ENCODE results near the gene TSPAN14.

Gene TSPAN14

DNA sequence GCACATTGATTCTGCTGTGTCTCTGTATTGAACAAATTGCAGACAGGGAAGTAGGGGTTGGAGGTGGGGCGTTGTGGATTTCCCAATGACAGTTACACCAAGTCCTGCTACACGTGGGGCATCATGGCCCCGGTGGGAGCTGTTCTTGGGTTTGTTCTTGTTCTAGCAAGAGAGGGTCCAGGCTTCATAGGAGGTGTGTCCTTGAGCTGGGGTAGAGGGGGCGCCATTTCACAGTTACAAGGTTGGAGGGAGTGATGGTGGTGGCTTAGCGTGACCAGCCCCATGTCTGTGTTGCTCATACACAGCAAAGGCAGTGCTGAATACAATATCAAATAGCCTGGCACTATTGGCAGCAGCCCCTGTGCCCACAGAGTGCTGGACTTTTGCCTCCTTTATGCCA, 99.3 kb downstream of the TSPAN14 start:
- no peak for DNase-seq

GRCh38 chr10:80554050-80554449, 99.9 kb downstream of the TSPAN14 start:
- DNase-seq = no peak

GRCh38 chr10:80555415-80555814, 101.3 kb downstream of the TSPAN14 start:
- DNase-seq = no peak

GRCh38 chr10:80561950-80562349, 107.8 kb downstream of the TSPAN14 start:
- DNase-seq = no peak

DNA sequence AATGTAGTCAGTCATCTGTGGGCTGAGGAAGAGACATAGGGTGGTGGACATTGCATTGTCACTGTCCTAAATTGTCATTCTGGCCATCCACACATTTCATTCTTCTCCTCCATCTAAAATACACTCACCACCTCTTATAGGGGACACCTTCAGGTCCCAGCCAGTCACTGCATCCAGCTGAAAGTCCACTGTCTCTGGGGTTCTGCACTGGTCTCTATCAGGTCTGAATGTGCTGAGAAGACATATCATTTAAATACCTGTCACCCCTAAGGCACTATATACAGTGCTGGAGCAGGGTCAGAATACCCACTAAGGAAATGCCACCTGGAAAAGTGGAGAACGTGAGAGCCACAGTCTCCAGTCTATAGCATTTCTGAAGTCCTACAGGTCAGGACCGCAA, 113.2 kb downstream of the TSPAN14 start:
- no peak for DNase-seq

GRCh38 chr10:80569131-80569895, 115.2 kb downstream of the TSPAN14 start:
- no peak for DNase-seq

DNA sequence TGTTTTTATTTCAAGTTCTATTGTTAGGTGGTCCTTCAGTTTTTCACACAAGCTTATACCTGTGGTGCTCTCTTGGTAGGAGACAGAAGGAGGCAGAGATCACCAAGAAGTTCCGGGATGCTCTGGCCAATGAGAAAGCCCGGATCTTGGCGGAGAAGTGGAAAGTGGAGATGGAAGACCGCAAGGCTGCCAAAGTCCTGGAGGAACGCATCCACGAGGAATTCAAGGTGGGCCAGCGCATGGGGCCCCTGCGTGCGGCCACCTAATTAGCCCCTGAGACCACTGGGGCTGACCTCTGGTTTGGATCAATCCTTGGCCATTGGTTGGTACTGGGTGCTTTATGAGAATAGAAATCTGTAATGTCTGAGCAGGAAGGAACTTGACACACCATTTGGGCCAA, 117.2 kb downstream of the TSPAN14 start:
- no peak for DNase-seq

- DNase-seq = no peak
These were observed 125.2 kb downstream of the TSPAN14 start for GRCh38 chr10:80579181-80579763.

DNA sequence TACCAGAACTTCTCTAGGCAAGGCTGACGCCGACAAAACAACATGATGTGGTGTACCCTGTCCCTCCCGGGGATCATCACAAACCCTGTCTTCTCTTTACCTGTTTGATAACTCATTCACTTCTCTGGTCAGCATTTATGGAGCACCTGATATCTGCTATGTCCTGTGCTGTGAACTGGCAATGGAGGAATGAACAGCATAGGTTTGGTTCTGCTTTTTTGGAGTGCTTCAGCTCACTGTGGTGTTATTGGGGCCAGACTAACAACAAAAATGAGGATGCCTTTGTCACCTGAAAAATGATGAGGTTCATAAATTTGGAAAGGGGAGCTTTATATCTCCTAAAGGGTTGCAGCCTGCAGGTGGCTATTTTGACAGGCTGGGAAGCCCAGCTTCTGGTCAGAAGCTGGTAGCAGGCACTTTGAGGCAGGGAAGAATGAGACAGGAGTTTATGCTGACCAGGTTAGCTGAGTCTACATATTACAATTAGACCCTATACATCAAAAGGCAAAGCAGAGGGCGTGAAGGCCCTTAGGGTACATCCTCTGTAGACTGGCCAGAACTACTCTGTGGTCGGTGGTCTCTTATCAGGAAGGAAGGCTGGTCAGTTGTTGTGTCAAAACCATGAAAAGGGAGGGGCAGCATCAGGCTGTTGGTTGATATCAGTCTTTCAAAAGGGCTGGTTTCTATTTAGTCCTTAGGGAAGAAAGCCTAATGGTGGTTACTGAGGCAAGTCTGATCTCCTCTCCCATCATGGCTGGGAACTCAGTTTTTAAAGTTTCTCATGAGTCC, 125.9 kb downstream of the TSPAN14 start:
- DNase-seq = no peak

- DNase-seq = no peak
These were observed 126.7 kb downstream of the TSPAN14 start for GRCh38 chr10:80580638-80581468.

DNA sequence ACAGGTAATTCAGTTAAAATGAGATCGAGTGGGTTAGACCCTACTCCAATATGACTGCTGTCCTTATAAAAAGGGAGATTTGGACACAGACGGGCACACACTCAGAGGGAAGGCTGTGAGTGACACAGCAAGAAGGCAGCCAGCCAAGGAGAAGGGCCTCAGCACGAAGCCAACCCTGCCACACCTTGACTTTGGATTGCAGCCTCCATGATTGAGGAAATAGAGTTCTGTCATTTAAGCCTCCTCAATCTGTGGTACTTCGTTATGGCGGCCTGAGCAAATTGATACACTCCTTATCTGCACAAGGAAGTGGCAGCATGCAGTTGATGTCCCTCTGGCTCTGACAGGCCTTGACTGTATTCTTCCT, 127.3 kb downstream of the TSPAN14 start:
- no peak for DNase-seq

DNA sequence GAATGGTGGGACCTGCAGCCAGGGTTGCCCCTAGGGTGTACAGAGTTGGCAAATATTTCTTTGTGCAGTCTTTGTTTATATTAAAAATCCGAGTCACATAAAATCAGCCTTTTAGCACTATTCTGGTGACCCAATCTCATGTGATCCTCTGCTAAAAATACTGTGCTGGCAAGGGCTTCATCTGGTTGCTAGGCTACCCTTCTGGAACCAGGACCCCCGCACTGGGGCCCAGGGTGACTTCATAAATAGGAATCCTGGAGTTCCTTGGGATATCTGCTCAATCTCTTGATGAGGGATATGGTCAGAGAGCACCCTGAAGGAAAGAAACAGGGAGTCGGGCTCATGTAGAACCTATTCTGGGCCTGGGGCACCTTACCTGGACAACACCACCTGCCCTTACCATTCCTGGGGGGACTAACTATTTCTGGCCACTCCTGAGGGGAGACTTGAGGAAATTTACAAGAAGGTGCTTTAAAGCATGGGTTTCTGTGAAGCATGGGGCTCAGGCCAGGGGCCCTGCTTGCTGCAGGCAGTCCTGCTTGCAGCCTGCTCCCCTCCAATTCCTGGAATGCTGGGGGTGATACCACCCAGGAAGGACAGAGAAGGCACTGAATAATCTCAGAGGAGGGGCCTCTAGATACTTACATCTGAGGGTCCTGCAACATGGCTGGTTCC, 128.3 kb downstream of the TSPAN14 start:
- DNase-seq = no peak
